Upper lobe of right lung (tissue), 1 donor: Measurements from ENCODE around the gene DDT. TPM values are rescaled to one million over a fixed set of nuclear protein-coding genes. Genes with fewer than 3 reads are reported as not detected.

Source experiments
- ATAC-seq: fragments of 200-7000 bp; cut with Tn5 transposase; one replicate; pipeline ENCODE4 v1.9.1; 2020; ENCODE audit warnings: mild to moderate bottlenecking, moderate library complexity
- DNase-seq: peaks from one replicate; pipeline ENCODE4 v3.0.0-alpha.2; 2020
- H3K27ac ChIP-seq: fragments of 200-600 bp; one replicate; pipeline ENCODE4 v1.8.0; 2022
- H3K27me3 ChIP-seq: fragments of 200-600 bp; one replicate; pipeline ENCODE4 v1.8.0; 2022; ENCODE audit warnings: mild to moderate bottlenecking
- H3K36me3 ChIP-seq: fragments of 200-600 bp; one replicate; pipeline ENCODE4 v1.8.0; 2022
- H3K4me1 ChIP-seq: fragments of 200-600 bp; one replicate; pipeline ENCODE4 v1.8.0; 2022
- H3K4me3 ChIP-seq: fragments of 200-600 bp; one replicate; pipeline ENCODE4 v1.8.0; 2022; ENCODE audit warnings: mild to moderate bottlenecking
- H3K9me3 ChIP-seq: fragments of 200-600 bp; one replicate; pipeline ENCODE4 v1.8.0; 2022
- CTCF ChIP-seq: fragments of 200-600 bp; IDR thresholded peaks from one replicate; pipeline ENCODE4 v1.8.0; 2022; ENCODE audit warnings: antibody characterized with exemption
- intact Hi-C: fragments of 100-400 bp; cut with DNase I; formaldehyde crosslinking; loops from one replicate; pipeline ENCODE4 v1.11.0; 2022
- total RNA-seq: library from RNA; stranded (reverse); fragmentation: NEBNext Ultra II Directional; extraction: Animal tissue kit (Norgen Biotek cat#: 25700); gene quantifications from one replicate; pipeline ENCODE4 v1.2.1, GENCODE V29; 2021
- donor health status: DM: no; HTN: yes; CAD: no; lungs with severe emphysema.

DDT gene
- total RNA-seq, 1 donor from 2014 or later = 88.7 TPM

GRCh38 chr22:24009227-24010017, 35.2 kb upstream of the DDT start:
- H3K9me3 ChIP-seq = no peaks in the 10 kb centered on the region
- no peak overlapping the region for H3K27ac ChIP-seq
- no peak for ATAC-seq
- intact Hi-C loops = no loop called here
- no peaks in the 10 kb centered on the region for H3K36me3 ChIP-seq
- H3K4me3 ChIP-seq = no peak overlapping the region
- H3K27me3 ChIP-seq = no peaks in the 10 kb centered on the region
- no peak for TF ChIP-seq CTCF
- peaks cover 15% of the 10 kb centered on the region for H3K4me1 ChIP-seq
- DNase-seq = no peak

- H3K4me3 ChIP-seq = no peak overlapping the region
- ATAC-seq (no peak), DNase-seq (no peak)
- no peaks in the 10 kb centered on the region for H3K9me3 ChIP-seq
- intact Hi-C loops = no loop called here
- peaks cover 15% of the 10 kb centered on the region for H3K4me1 ChIP-seq
- H3K27me3 ChIP-seq = no peaks in the 10 kb centered on the region
- no peaks in the 10 kb centered on the region for H3K36me3 ChIP-seq
- no peak for TF ChIP-seq CTCF
- no peak overlapping the region for H3K27ac ChIP-seq
Observed at GRCh38 chr22:24008381-24009226, 34.4 kb upstream of the DDT start.

- Histone ChIP-seq H3K4me3 (no peak overlapping the region), H3K4me1 (peaks cover 13% of the 10 kb centered on the region), H3K27ac (no peak overlapping the region), H3K9me3 (no peaks in the 10 kb centered on the region), H3K36me3 (no peaks in the 10 kb centered on the region), H3K27me3 (no peaks in the 10 kb centered on the region)
- TF ChIP-seq CTCF = no peak
- ATAC-seq (no peak), DNase-seq (no peak)
- intact Hi-C loops = no loop called here
Observed at GRCh38 chr22:24008022-24008283, 33.7 kb upstream of the DDT start.

- Histone ChIP-seq H3K9me3 (no peaks in the 10 kb centered on the region), H3K36me3 (no peaks in the 10 kb centered on the region), H3K4me1 (peaks cover 8% of the 10 kb centered on the region), H3K27me3 (no peaks in the 10 kb centered on the region), H3K27ac (no peak overlapping the region), H3K4me3 (no peak overlapping the region)
- DNase-seq (no peak), ATAC-seq (no peak)
- intact Hi-C loops = no loop called here
- no peak for TF ChIP-seq CTCF
Observed at GRCh38 chr22:24007253-24008021, 33.2 kb upstream of the DDT start.

- H3K4me3 ChIP-seq = no peak overlapping the region
- no peaks in the 10 kb centered on the region for H3K36me3 ChIP-seq
- peaks cover 2% of the 10 kb centered on the region for H3K4me1 ChIP-seq
- no peak for DNase-seq
- TF ChIP-seq CTCF = no peak
- no peaks in the 10 kb centered on the region for H3K27me3 ChIP-seq
- no peak overlapping the region for H3K27ac ChIP-seq
- intact Hi-C loops = no loop called here
- H3K9me3 ChIP-seq = no peaks in the 10 kb centered on the region
- no peak for ATAC-seq
Observed at GRCh38 chr22:24006914-24007214, 32.6 kb upstream of the DDT start.
